BJ (cell line): ENCODE data around the gene LIMS1. TPM values are rescaled to one million over a fixed set of nuclear protein-coding genes. Genes with fewer than 3 reads are reported as not detected.
A peak's percentile ranks its signal among the peaks of the same experiment; 100 is the strongest.
"Not testable (repeated sequence)": the region's sequence is repeated elsewhere in the genome, so short reads cannot be mapped to it uniquely, and the experiment has no call there.

Experiments used
- CTCF ChIA-PET: fragments of 350-600 bp; formaldehyde crosslinking; extraction: SDS; loops from one replicate; lab custom pipeline; 2021; ENCODE audit warnings: antibody characterized with exemption, inconsistent platforms; lab: Yijun Ruan, JAX
- POLR2A ChIA-PET: fragments of 300-600 bp; sonication (Branson Sonifier 250); formaldehyde crosslinking; extraction: SDS; loops from one replicate; lab custom pipeline; 2021; ENCODE audit warnings: antibody characterized with exemption; lab: Charles Lee
- DNase-seq: peaks from one replicate; pipeline ENCODE4 v3.0.0-alpha.2; 2011; ENCODE audit warnings: low read depth
- H3K27me3 ChIP-seq: 2 replicates; pipeline ENCODE4 v1.6.0; 2011; ENCODE audit warnings: low read length; ENCODE audit not compliant: control insufficient read depth, insufficient read depth
- H3K36me3 ChIP-seq: 2 replicates; pipeline ENCODE4 v1.5.1; 2011; ENCODE audit warnings: low read length; ENCODE audit not compliant: control insufficient read depth, insufficient read depth
- H3K4me3 ChIP-seq: 2 replicates; pipeline ENCODE4 v1.5.1; 2011; ENCODE audit warnings: low read depth, mild to moderate bottlenecking, control low read depth, low read length
- CTCF ChIP-seq: IDR thresholded peaks from 2 replicates; pipeline ENCODE4 v1.5.1; 2011; ENCODE audit warnings: low read depth, mild to moderate bottlenecking, control low read depth, inconsistent platforms, low read length, moderate library complexity; ENCODE audit not compliant: insufficient read depth
- polyA minus RNA-seq: library from RNA; depleted of rRNA, polyadenylated mRNA; stranded (reverse); fragments of >200 nt; gene quantifications from 2 replicates; pipeline ENCODE4 v1.2.3, GENCODE V29; 2011; rRNA and poly(A)+ RNA removed
- polyA plus RNA-seq: library from polyadenylated mRNA; depleted of rRNA; stranded (reverse); fragments of >200 nt; gene quantifications from 2 replicates; pipeline ENCODE4 v1.2.3, GENCODE V29; 2011; rRNA removed

LIMS1 gene
- 82.8 and 103 TPM in 2 replicates for polyA plus RNA-seq
- polyA minus RNA-seq, result 65.0 and 101 TPM in 2 replicates

- no peak for TF ChIP-seq CTCF
- ChIA-PET CTCF (interaction anchor here (0.9 to 2.1 kb wide), 2 partner anchors 50 kb away, joined by 3 to 9 read pairs; no protein-coding TSS in a partner anchor), POLR2A (interaction anchor here (0.6 kb wide), 1 partner anchor 44 kb away, joined by 5 read pairs; no protein-coding TSS in a partner anchor)
- no peaks in the 10 kb centered on the region for H3K27me3 ChIP-seq
- H3K4me3 ChIP-seq, result peak within 1 kb of the TSS; percentile 75
- peak; percentile 39 for DNase-seq
- no peaks in the 10 kb centered on the region for H3K36me3 ChIP-seq
These were observed at the start of gene LIMS1 for GRCh38 chr2:108533832-108534583. Gene LIMS1, plus strand, starts transcription at chr2:108534470. Its CDS starts 93 bp downstream, at chr2:108534563.

GRCh38 chr2:108485253-108485652 is 49.0 kb upstream of the LIMS1 start:
- H3K27me3 ChIP-seq, result no peaks in the 10 kb centered on the region
- TF ChIP-seq CTCF, result no peak
- no peak overlapping the region for H3K4me3 ChIP-seq
- DNase-seq, result no peak
- POLR2A ChIA-PET, result no interaction called here
- CTCF ChIA-PET, result interaction anchor here (0.6 kb wide), 1 partner anchor 88 kb away, joined by 7 read pairs; no protein-coding TSS in a partner anchor
- peaks cover 5% of the 10 kb centered on the region for H3K36me3 ChIP-seq

- ChIA-PET POLR2A (no interaction called here), CTCF (no interaction called here)
- H3K36me3 ChIP-seq, result peaks cover 3% of the 10 kb centered on the region
- no peak for DNase-seq
- no peaks in the 10 kb centered on the region for H3K27me3 ChIP-seq
- no peak for TF ChIP-seq CTCF
- H3K4me3 ChIP-seq, result no peak overlapping the region
These were observed 43.7 kb upstream of the LIMS1 start for GRCh38 chr2:108490506-108491122.

- ChIA-PET CTCF (no interaction called here), POLR2A (interaction anchor here (1.2 kb wide), 1 partner anchor 43 kb away, joined by 3 read pairs; no protein-coding TSS in a partner anchor)
- H3K27me3 ChIP-seq, result no peaks in the 10 kb centered on the region
- DNase-seq, result no peak
- no peaks in the 10 kb centered on the region; the same call in none of the 2 replicates for H3K36me3 ChIP-seq
- no peak overlapping the region for H3K4me3 ChIP-seq
- TF ChIP-seq CTCF, result no peak
These were observed 42.4 kb upstream of the LIMS1 start for GRCh38 chr2:108491848-108492247.

- ChIA-PET POLR2A (interaction anchor here (1.2 kb wide), 1 partner anchor 43 kb away, joined by 3 read pairs; no protein-coding TSS in a partner anchor), CTCF (no interaction called here)
- DNase-seq, result peak; percentile 35
- Histone ChIP-seq H3K36me3 (no peaks in the 10 kb centered on the region; the same call in none of the 2 replicates), H3K27me3 (no peaks in the 10 kb centered on the region), H3K4me3 (no peak overlapping the region)
- TF ChIP-seq CTCF, result no peak
These were observed 41.9 kb upstream of the LIMS1 start for GRCh38 chr2:108492364-108492763.

- CTCF ChIA-PET, POLR2A ChIA-PET, H3K4me3 ChIP-seq, DNase-seq, H3K36me3 ChIP-seq, H3K27me3 ChIP-seq: not testable (repeated sequence)
These were observed 38.1 kb upstream of the LIMS1 start for GRCh38 chr2:108496167-108496566.

GRCh38 chr2:108507620-108508019 is 26.6 kb upstream of the LIMS1 start:
- CTCF ChIA-PET, result not testable (repeated sequence)
- peak; percentile 8 for DNase-seq

More at GRCh38 chr2:108507620-108508019, 26.6 kb upstream of the LIMS1 start:
- H3K27me3 ChIP-seq, H3K36me3 ChIP-seq, POLR2A ChIA-PET, H3K4me3 ChIP-seq: not testable (repeated sequence)
